Measurements from ENCODE around the gene TMEM167A. TPM values are rescaled to one million over a fixed set of nuclear protein-coding genes. Genes with fewer than 3 reads are reported as not detected.

TMEM167A gene
- total RNA-seq, 1 experiment from 2014 or later, result 108 TPM

- Histone ChIP-seq H3K27me3 (ENCODE audit: insufficient read depth, low read length) (no peaks in the 10 kb centered on the region), H3K4me3 (replicated peaks in 1 of 2; ENCODE audit: low read depth in 1 of 2, low read length in 2 of 2) (no peak overlapping the region)
- RAD21 ChIA-PET (ENCODE audit: low non-redundant PET in 1 of 2, low total read pairs in 2 of 2, uncharacterized antibody in 2 of 2, unreplicated experiment in 2 of 2), result no interaction called here
Measured at GRCh38 chr5:83101514-83101913, 24.3 kb upstream of the TMEM167A start.

More at GRCh38 chr5:83101514-83101913, 24.3 kb upstream of the TMEM167A start:
- TF ChIP-seq ATF3 (IDR thresholded peaks at IDR 0.05) (no peak), RAD21 (IDR thresholded peaks at IDR 0.05; ENCODE audit: low read depth) (no peak), CEBPB (IDR thresholded peaks at IDR 0.05; ENCODE audit: low read depth) (no peak), YY1 (IDR thresholded peaks at IDR 0.05; ENCODE audit: extremely low read depth, insufficient replicate concordance, low read depth, low read length) (no peak), TCF7L2 (IDR thresholded peaks at IDR 0.05; ENCODE audit: borderline replicate concordance, extremely low read depth, insufficient read depth, insufficient read length) (no peak), FOSL1 (IDR thresholded peaks at IDR 0.05; ENCODE audit: low read depth) (no peak), ZBTB33 (IDR thresholded peaks at IDR 0.05; ENCODE audit: extremely low read depth, insufficient replicate concordance, low read length) (no peak), REST (IDR thresholded peaks at IDR 0.05; ENCODE audit: low read depth) (no peak), ZFX (IDR thresholded peaks at IDR 0.05) (no peak), EGR1 (IDR thresholded peaks at IDR 0.05; ENCODE audit: low read depth) (no peak), EZH2 (IDR thresholded peaks at IDR 0.05) (no peak), ELF1 (IDR thresholded peaks at IDR 0.05; ENCODE audit: borderline replicate concordance, low read depth) (no peak), SRF (IDR thresholded peaks at IDR 0.05; ENCODE audit: low read depth) (no peak), SP1 (IDR thresholded peaks at IDR 0.05; ENCODE audit: low read depth) (no peak), EZH2phosphoT487 (IDR thresholded peaks at IDR 0.05; ENCODE audit: borderline replicate concordance) (no peak)
- no peak overlapping the region for H3K4me2 ChIP-seq (ENCODE audit: low read length)
- ChIA-PET POLR2A (no interaction called here), CTCF (no interaction called here)
- H3K9ac ChIP-seq (ENCODE audit: low read length), result no peak overlapping the region
- no peaks in the 10 kb centered on the region for H3K9me3 ChIP-seq (ENCODE audit: control insufficient read depth in 1 of 2, insufficient read depth in 1 of 2, low read depth in 1 of 2, low read length in 2 of 2)
- intact Hi-C loops (cut with micrococcal nuclease), result no loop called here
- H4K20me1 ChIP-seq (ENCODE audit: insufficient read depth), result no peaks in the 10 kb centered on the region
- H3K4me1 ChIP-seq (ENCODE audit: control insufficient read depth in 1 of 2, insufficient read depth in 2 of 2, low read length in 2 of 2), result peaks cover 33 to 38% of the 10 kb centered on the region in 2 experiments
- no peak overlapping the region for H3K27ac ChIP-seq (ENCODE audit: low read depth, low read length)
- DNase-seq (ENCODE audit: low read depth, low spot score) (no peak), ATAC-seq (no peak)
- no peak overlapping the region for H2AFZ ChIP-seq (ENCODE audit: low read depth, low read length, poor library complexity, severe bottlenecking)
- BruUV-seq (replicated peaks), result no TSS peak
- no peaks in the 10 kb centered on the region for H3K9me2 ChIP-seq (ENCODE audit: insufficient read depth)
- no peaks in the 10 kb centered on the region for H3K36me3 ChIP-seq (ENCODE audit: control insufficient read depth in 1 of 2, insufficient read depth in 2 of 2, low read length in 2 of 2)
- H3K79me2 ChIP-seq (ENCODE audit: insufficient read depth, low read length), result peaks cover 72% of the 10 kb centered on the region
